Neural progenitor cell (in vitro differentiated cells): ENCODE measurements around the gene RASEF.

Experiments
- CTCF ChIP-seq: fragments of 200-600 bp; sonication (generic); IDR thresholded peaks from 2 replicates; pipeline ENCODE4 v1.5.1; 2017; ENCODE audit warnings: antibody characterized with exemption, mild to moderate bottlenecking
- EZH2 ChIP-seq: fragments of 200-600 bp; sonication (generic); IDR thresholded peaks from 2 replicates; pipeline ENCODE4 v1.6.1; 2017; ENCODE audit warnings: antibody characterized with exemption, mild to moderate bottlenecking, moderate library complexity
- EZH2phosphoT487 ChIP-seq: fragments of 200-600 bp; sonication (generic); IDR thresholded peaks from 2 replicates; pipeline ENCODE4 v1.6.1; 2017; ENCODE audit warnings: antibody characterized with exemption

DNA sequence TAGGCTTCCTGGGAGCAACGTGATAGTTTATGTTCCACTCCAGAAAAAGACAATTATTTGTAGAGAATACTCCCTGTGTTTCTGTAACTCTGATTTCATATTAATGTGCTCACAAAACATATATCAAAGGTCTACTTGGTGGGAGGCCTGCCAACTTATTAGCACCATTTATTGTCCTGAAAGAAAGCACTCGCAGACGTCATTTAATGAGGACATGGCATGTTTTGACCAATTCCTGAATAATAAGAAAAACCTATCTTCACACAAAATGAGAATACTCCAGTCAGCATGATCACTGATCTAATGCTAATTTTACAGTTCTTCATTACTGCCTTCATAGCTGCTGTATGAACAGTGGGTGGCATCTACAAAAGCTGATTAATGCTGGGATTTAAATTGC, 46.4 kb upstream of the RASEF start:
- TF ChIP-seq CTCF (no peak), EZH2phosphoT487 (no peak), EZH2 (no peak)
